Upper lobe of left lung (tissue), 6 donors: Measurements from ENCODE around the gene PTPN23. TPM values are rescaled to one million over a fixed set of nuclear protein-coding genes. Genes with fewer than 3 reads are reported as not detected.

Experiments
- ATAC-seq, 2 donors: fragments of 200-7000 bp; cut with Tn5 transposase; one replicate each; pipeline ENCODE4 v1.9.1; 2022; ENCODE audit warnings: mild to moderate bottlenecking in 2 of 2, moderate library complexity in 2 of 2; ENCODE audit not compliant: low FRiP score in 2 of 2
- DNase-seq, 2 donors: peaks; one replicate each; pipeline ENCODE4 v3.0.0-alpha.2; 2019 to 2020
- H3K27ac ChIP-seq, 4 donors: fragments of 200-600 bp; sonication (generic); one replicate each; pipeline ENCODE4 v1.5.1; 2016 to 2019
- H3K27me3 ChIP-seq, 4 donors: fragments of 200-600 bp; sonication (generic); one replicate each; pipeline ENCODE4 v1.5.1; 2017 to 2019
- H3K36me3 ChIP-seq, 4 donors: fragments of 200-600 bp; sonication (generic); one replicate each; pipeline ENCODE4 v1.5.1; 2016 to 2019
- H3K4me1 ChIP-seq, 4 donors: fragments of 200-600 bp; sonication (generic); one replicate each; pipeline ENCODE4 v1.5.1; 2018 to 2019
- H3K4me3 ChIP-seq, 4 donors: fragments of 200-600 bp; sonication (generic); one replicate each; pipeline ENCODE4 v1.5.1; 2017 to 2019; ENCODE audit warnings: mild to moderate bottlenecking in 2 of 4, moderate library complexity in 1 of 4
- H3K9me3 ChIP-seq, 4 donors: fragments of 200-600 bp; sonication (generic); one replicate each; pipeline ENCODE4 v1.5.1; 2018 to 2019
- CTCF ChIP-seq, 6 experiments: fragments of 450-650 bp in 4 of 6; fragments of 200-600 bp in 2 of 6; sonication (generic) in 2 of 6; IDR thresholded peaks; one replicate each; pipeline ENCODE4 v1.5.1; 2016 to 2019; ENCODE audit warnings: antibody characterized with exemption in 6 of 6
- EP300 ChIP-seq, 4 donors: sonication (generic); formaldehyde crosslinking; IDR thresholded peaks; one replicate each; pipeline ENCODE4 v1.5.1; 2017; ENCODE audit warnings: antibody characterized with exemption in 4 of 4, control low read depth in 2 of 4
- POLR2A ChIP-seq, 4 donors: fragments of 450-650 bp; IDR thresholded peaks; one replicate each; pipeline ENCODE4 v1.5.1; 2016 to 2017; ENCODE audit warnings: antibody characterized with exemption in 4 of 4, mild to moderate bottlenecking in 2 of 4
- POLR2AphosphoS5 ChIP-seq, 2 donors: sonication (generic); formaldehyde crosslinking; IDR thresholded peaks; one replicate each; pipeline ENCODE4 v1.5.1; 2017; ENCODE audit warnings: antibody characterized with exemption in 2 of 2
- WGBS, 2 donors: methylation state at CpG; one replicate each; pipeline ENCODE4 v1.1.5; 2017 to 2018; 5-methylcytosine and 5-hydroxymethylcytosine counted together
- total RNA-seq, 6 donors: library from RNA; depleted of rRNA in 4 of 6; stranded (reverse); fragments of >200 nt in 4 of 6; gene quantifications; one replicate each; pipeline versions ENCODE4 v1.1.0 to v1.2.1, GENCODE V29; 2016 to 2021
- donor health status: DM: no; HTN: no; CAD: no; lungs with moderate emphysema.
- donor health status: DM: no; HTN: yes; CAD: no; lungs with severe emphysema.

The PTPN23 gene
- total RNA-seq, 6 donors from 2014 or later = 32.7 to 93.3 (median 53.7) TPM

DNA sequence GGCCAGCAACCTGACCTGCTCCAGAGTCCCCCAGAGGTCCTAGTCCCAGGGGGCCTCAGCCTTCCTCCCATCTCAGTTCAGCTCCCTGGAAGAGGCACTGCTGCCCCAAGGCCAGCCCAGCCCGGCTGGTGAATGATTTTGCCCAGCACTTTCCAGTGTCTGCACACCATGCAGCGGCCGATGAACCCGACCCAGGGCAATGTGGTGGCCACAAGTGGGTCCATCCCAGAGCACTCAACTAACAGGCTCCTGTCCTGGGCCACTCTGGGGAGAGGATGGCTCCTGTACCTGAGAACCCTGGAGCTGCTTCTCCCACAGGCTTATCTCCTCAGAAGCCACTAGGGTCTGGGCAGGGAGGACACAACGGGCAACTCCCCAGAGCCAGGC lies 39.2 kb downstream of the PTPN23 start:
- TF ChIP-seq POLR2AphosphoS5 (IDR thresholded peaks at IDR 0.05) = no peak
- Histone ChIP-seq H3K4me3 (no peak overlapping the region), H3K9me3 (no peaks in the 10 kb centered on the region), H3K4me1 (peaks cover 12 to 17% (median 13%) of the 10 kb centered on the region in 4 donors), H3K36me3 (peaks cover 18 to 73% (median 46%) of the 10 kb centered on the region in 4 donors), H3K27me3 (no peaks in the 10 kb centered on the region), H3K27ac (no peak overlapping the region)
- DNase-seq = no peak
- no peak for ATAC-seq
- 95 to 100% methylated on average over 1 to 5 of the region's 5 CpGs for WGBS, 2 donors

- TF ChIP-seq EP300 (IDR thresholded peaks at IDR 0.05) (no peak), CTCF (IDR thresholded peaks at IDR 0.05) (peak; percentile 76 to 97 (median 94)), POLR2A (IDR thresholded peaks at IDR 0.05) (no peak), POLR2AphosphoS5 (IDR thresholded peaks at IDR 0.05) (no peak)
- no peaks in the 10 kb centered on the region for H3K27me3 ChIP-seq
- H3K36me3 ChIP-seq = peaks cover 21 to 73% (median 44%) of the 10 kb centered on the region in 4 donors
- H3K27ac ChIP-seq = peak overlapping the region; percentile 25 to 80 (median 63)
- ATAC-seq (peak; percentile 89 to 91), DNase-seq (peak; percentile 80 to 83)
- peaks cover 12 to 17% (median 13%) of the 10 kb centered on the region in 4 donors for H3K4me1 ChIP-seq
- no peak overlapping the region for H3K4me3 ChIP-seq
- H3K9me3 ChIP-seq = no peaks in the 10 kb centered on the region
- WGBS, 2 donors = 70 to 71% methylated on average over 14 to 28 of the region's 29 CpGs
Observed at GRCh38 chr3:47420511-47421484, 40.0 kb downstream of the PTPN23 start.

DNA sequence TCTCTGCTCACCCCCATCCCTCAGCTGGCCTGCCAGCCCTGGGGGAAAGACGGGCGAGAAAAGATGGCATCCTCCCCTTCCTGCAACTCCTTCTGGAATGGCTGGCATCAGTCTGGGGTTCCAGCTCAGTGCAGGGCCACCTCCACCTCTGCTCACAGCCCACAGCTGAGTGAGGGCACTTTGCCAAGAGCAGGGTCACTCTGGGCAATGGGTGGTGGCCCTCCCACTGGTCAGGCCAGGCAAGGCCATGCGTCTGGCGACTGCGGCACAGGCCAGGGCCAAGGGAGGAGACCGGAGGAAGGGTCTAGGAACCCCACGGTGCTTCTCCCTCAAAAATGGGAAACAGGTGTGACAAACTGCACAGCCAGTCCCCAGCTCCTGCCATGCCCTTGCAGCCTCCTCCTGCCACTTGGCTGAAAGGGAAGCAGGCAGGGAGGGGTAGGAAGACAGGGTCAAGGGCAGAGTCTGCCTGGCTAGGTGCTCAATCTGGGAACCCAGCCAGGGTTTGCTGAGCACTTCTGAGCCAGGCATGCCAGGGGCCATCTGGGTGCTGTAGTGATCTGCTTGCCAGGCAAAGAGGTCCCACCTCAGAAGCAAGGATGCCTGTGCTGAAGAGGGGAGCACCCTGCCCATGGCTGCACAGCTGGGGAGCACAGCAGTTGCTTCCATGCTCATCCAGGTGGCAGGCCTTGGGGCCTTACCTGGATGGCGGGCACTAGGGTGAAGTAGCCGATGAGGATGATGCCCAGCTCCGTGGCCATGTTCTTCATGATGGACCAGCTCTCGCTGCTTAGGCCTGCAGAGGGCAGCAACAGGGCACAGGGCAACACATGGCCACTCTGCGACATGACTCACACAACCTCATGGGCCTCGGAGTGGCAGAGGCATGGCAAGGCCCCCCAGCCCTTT lies 41.2 kb downstream of the PTPN23 start:
- H3K27me3 ChIP-seq = no peaks in the 10 kb centered on the region
- 68 to 80% methylated on average over 5 to 10 of the region's 13 CpGs for WGBS, 2 donors
- H3K36me3 ChIP-seq = peaks cover 20 to 74% (median 49%) of the 10 kb centered on the region in 4 donors
- TF ChIP-seq POLR2A (IDR thresholded peaks at IDR 0.05) (no peak), POLR2AphosphoS5 (IDR thresholded peaks at IDR 0.05) (no peak), CTCF (IDR thresholded peaks at IDR 0.05) (peak in 3 of 6 experiments; percentile 14 to 35 (median 23)), EP300 (IDR thresholded peaks at IDR 0.05) (no peak)
- peak; percentile 12 to 18 for ATAC-seq
- peak; percentile 53 to 59 for DNase-seq
- H3K27ac ChIP-seq = peak overlapping the region; percentile 25 to 80 (median 63)
- no peaks in the 10 kb centered on the region for H3K9me3 ChIP-seq
- no peak overlapping the region for H3K4me3 ChIP-seq
- peaks cover 12 to 17% (median 13%) of the 10 kb centered on the region in 4 donors for H3K4me1 ChIP-seq

DNA sequence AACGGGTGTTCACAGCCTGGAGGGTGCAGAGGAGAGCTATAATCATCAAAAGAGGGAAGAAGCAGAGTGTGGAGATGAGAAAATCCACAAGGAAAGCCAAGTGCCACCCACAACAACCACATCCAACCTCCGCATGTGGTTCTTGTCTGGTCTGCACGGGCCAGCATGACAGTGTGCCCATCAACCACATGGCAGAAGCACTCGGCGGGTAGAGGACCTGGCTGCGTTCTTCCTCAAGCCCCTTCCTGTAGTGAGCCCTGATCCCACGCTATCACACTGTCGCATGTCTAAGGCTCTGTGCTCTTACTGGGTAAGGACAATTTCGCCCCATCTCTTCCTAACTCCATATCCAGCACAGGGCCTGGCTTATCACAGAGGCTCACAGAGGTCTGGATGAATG lies 41.9 kb downstream of the PTPN23 start:
- peaks cover 18 to 76% (median 48%) of the 10 kb centered on the region in 4 donors for H3K36me3 ChIP-seq
- H3K27me3 ChIP-seq = no peaks in the 10 kb centered on the region
- H3K9me3 ChIP-seq = no peaks in the 10 kb centered on the region
- H3K4me1 ChIP-seq = peaks cover 12 to 17% (median 13%) of the 10 kb centered on the region in 4 donors
- 90 to 92% methylated on average over 9 of the region's 9 CpGs for whole genome bisulfite sequencing, 2 donors
- no peak for TF ChIP-seq CTCF (IDR thresholded peaks at IDR 0.05)
- TF ChIP-seq POLR2A (IDR thresholded peaks at IDR 0.05) = no peak
- TF ChIP-seq POLR2AphosphoS5 (IDR thresholded peaks at IDR 0.05) = no peak
- TF ChIP-seq EP300 (IDR thresholded peaks at IDR 0.05) = no peak
- no peak for ATAC-seq
- DNase-seq = no peak
- H3K4me3 ChIP-seq = no peak overlapping the region
- no peak overlapping the region for H3K27ac ChIP-seq
